GM10266 (cell line): ENCODE results near the gene TM7SF3.
"Not testable (repeated sequence)": the region's sequence is repeated elsewhere in the genome, so short reads cannot be mapped to it uniquely, and the experiment has no call there.

Source experiments
- DNase-seq: peaks from one replicate; pipeline ENCODE4 v3.0.0; 2012; ENCODE audit errors: extremely low spot score
- CTCF ChIP-seq: IDR thresholded peaks from 2 replicates; pipeline ENCODE4 v1.5.1; 2012; ENCODE audit warnings: mild to moderate bottlenecking, low read depth; ENCODE audit not compliant: control insufficient read depth, insufficient read depth; ENCODE audit errors: missing control alignments

TM7SF3 gene

GRCh38 chr12:27052176-27052575, 38.0 kb upstream of the TM7SF3 start:
- no peak for DNase-seq
- no peak for TF ChIP-seq CTCF

- no peak for TF ChIP-seq CTCF
- DNase-seq, result no peak
These were observed 34.9 kb upstream of the TM7SF3 start for GRCh38 chr12:27048822-27049752.

GRCh38 chr12:27042018-27042417, 27.8 kb upstream of the TM7SF3 start:
- not testable (repeated sequence) for DNase-seq

GRCh38 chr12:27040637-27041036, 26.5 kb upstream of the TM7SF3 start:
- not testable (repeated sequence) for DNase-seq

- no peak for DNase-seq
- no peak for TF ChIP-seq CTCF
These were observed 20.6 kb upstream of the TM7SF3 start for GRCh38 chr12:27034607-27035293.

- DNase-seq, result no peak
- no peak for TF ChIP-seq CTCF
These were observed 18.5 kb upstream of the TM7SF3 start for GRCh38 chr12:27032679-27033078.

- no peak for TF ChIP-seq CTCF
- no peak for DNase-seq
These were observed 17.3 kb upstream of the TM7SF3 start for GRCh38 chr12:27031531-27031930.

- no peak for DNase-seq
- no peak for TF ChIP-seq CTCF
These were observed 12.1 kb upstream of the TM7SF3 start for GRCh38 chr12:27026257-27026656.
